Fibroblast of skin of abdomen (primary cell): ENCODE data around the gene CFAP299.
"Not testable (repeated sequence)": the region's sequence is repeated elsewhere in the genome, so short reads cannot be mapped to it uniquely, and the experiment has no call there.

Experiments used
- DNase-seq: peaks from one replicate; pipeline ENCODE4 v3.0.0-alpha.2; 2013

CFAP299 gene

DNA sequence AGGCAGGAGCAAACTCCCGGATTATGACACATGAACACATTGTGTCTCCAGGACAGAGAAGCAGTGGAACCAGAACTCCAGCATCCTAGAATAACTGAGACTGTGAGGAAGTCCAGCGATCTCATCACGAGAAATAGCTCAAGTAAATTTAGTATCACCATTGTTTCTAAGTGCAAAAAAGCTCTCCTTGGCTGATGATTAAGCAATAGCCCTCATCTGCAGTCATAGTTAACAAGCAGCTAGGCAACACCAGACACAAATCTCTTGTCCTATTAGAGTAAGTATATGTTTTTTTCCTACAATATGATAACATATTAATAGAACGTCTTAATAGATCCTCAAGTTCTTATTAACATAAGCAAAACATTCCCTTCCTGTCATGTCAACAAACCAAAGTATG, 2.4 kb upstream of the CFAP299 start:
- no peak for DNase-seq

- no peak for DNase-seq
These were observed 962 bp upstream of the CFAP299 start for GRCh38 chr4:80334568-80334967.

DNA sequence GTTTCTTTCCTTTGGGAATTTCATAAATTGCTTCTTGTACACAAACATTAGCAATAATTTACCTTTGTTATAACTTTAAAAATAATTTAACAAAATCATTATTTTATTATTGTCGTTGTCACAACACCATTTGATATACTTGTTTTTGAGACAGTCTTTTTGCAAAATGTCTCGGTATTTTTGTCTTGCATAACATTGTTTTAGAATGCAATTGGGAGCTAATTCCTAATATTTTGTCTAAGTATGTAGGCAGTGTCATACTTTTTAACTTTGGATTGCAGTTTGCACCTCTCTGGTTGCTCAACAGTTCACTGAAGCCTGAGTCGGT, 340 bp upstream of the CFAP299 start:
- DNase-seq = no peak

DNA sequence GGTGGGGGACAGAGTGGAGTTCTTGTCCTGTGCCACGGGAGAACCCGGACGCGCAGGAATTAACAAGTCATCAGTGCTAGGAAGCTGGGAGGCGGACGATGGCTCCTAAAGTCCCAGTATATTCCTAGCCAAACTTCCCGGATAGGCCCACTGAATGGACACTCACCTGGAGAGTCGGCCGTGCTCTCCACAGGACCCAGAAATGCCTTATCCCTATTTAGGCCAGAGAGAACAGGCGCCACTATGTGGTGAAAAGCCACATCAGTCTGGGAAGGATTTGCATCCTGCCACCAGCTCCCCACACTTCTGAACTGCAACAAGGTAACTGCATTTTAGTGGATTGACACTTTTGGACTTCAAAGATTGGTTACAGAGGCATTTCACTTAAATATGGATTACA, 1.1 kb downstream of the CFAP299 start:
- peak; percentile 34 for DNase-seq

- DNase-seq = peak; percentile 27
These were observed 4.5 kb downstream of the CFAP299 start for GRCh38 chr4:80340036-80340435.

- DNase-seq = not testable (repeated sequence)
These were observed 7.2 kb downstream of the CFAP299 start for GRCh38 chr4:80342684-80343083.

GRCh38 chr4:80343887-80344286, 8.4 kb downstream of the CFAP299 start:
- no peak for DNase-seq

- no peak for DNase-seq
These were observed 24.6 kb downstream of the CFAP299 start for GRCh38 chr4:80360084-80360483.

GRCh38 chr4:80360900-80361299, 25.4 kb downstream of the CFAP299 start:
- peak; percentile 30 for DNase-seq

- DNase-seq = peak; percentile 24
These were observed 25.9 kb downstream of the CFAP299 start for GRCh38 chr4:80361329-80361900.

GRCh38 chr4:80362578-80363181, 27.1 kb downstream of the CFAP299 start:
- DNase-seq = peak; percentile 41

- DNase-seq = peak; percentile 70
These were observed 30.4 kb downstream of the CFAP299 start for GRCh38 chr4:80365928-80366327.

DNA sequence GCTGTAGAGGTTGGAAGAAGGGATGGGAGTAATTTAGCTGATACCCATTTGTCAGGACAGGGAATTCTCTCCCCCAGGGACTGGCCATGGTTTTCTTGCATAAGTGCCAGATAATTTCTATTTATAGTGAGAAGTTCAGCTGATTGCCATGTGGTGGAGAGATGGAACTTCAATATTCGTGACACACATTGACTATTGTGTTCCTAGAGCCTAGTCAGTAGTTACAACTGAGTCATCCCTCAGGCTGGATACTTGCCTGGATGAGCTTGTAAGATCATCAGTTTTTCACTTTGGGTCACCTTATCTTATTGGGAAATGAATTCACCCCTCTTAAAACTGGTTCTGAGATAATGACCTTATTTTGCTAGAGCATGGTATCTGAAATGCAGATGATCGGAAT, 32.2 kb downstream of the CFAP299 start:
- peak; percentile 8 for DNase-seq

DNA sequence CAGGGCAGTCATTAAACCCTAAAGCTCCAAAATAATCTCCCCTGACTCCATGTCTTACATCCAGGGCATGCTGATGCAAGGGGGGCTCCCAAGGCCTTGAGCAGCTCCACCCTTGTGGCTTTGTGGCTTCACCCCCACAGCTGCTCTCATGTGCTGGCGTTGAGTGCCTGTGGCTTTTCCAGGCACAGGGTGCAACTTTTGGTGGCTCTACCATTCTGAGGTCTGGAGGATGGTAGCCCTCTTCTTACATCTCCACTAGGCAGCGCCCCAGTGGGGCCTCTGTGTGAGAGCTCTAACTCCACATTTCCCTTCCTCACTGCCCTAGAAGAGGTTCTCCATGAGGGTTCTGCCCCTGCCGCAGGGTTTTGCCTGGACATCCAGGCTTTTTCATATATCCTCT, 35.1 kb downstream of the CFAP299 start:
- no peak for DNase-seq

DNA sequence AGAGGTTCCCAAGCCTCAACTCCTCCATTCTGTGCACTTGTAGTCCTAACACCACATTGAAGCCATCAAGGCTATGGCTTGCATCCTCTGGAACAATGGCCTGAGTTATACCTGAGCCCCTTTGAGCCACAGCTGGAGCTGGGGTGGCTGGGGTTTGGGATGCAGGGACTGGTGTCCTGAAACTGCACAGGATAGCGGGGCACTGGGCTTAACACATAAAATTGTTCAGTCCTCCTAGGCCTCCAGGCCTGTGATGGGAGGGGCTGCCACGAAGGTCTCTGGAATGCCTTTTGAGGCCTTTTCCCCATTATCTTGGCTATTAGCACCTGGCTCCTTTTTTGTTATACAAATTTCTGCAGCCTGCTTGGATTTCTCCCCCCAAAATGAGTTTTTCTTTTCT, 35.5 kb downstream of the CFAP299 start:
- no peak for DNase-seq

- no peak for DNase-seq
These were observed 38.6 kb downstream of the CFAP299 start for GRCh38 chr4:80374180-80374579.

GRCh38 chr4:80382090-80382832, 46.7 kb downstream of the CFAP299 start:
- DNase-seq = no peak

DNA sequence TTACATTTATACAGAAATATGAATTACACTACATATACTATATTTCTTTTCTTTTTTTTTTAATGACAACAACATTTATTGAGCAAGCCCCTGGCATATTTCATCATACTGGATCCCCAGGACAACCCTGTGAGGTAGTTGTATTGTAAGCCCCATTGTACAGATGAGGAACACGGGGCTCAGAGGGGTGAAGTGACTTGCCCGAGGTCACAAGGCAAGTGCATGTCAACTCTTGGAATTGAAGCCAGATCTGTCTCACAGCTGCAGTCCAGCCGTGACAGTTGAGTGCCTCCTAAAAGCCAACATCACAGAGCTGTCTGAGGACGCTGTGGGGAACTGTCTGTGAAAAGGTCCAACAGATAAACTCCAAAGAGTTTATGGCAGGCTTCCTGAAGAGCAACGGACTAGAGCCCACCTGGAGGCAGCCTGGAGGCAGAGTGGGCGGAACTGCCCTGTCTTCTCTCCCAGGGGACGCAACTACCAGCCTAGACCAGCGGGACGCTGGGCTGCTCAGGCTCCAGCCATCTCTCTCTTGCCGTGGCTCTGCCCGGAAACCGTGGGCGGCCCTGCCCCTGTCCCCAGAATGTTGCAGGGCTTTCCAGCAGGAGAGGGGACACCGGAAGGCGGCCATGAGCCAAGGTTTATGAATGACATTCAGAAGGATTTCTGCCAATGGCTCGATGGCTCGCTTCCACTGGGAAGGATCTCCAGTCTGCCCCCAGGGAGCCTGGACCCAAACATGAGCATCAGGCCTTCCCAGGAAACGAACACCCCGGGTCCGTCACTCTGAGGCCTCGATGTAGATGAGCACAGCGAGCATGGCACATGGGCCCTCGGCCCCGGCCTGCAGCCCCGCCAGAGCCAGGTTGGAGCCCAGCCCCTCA, 50.1 kb downstream of the CFAP299 start:
- no peak for DNase-seq

DNA sequence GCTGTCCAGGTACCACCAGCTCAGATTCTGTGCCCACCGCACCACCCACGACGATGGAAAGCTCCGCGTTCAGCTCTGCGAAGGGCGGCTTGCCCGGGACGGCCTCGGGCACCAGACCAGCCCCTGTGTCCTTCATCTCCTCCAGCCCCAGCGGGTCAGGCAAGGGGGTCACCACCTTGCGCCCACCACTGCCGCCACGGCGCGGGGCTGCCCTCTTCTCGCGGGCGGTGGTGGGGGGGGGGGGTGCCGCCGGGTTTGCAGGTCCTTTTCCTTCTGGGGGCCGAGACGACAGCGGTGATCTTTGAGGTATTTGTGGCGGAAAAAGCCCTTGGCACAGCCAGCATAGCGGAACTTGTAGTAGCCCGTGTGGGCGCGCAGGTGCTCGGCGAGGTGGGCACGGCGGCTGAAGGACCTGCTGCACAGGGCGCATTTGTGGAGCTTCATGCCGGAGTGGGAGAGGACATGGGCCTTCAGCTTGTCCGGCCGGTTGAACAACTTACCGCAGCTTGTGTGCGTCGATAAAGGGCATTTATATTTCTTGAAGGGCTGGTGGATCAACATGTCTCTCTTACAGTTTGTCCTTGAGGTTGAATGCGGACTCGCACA, 50.9 kb downstream of the CFAP299 start:
- no peak for DNase-seq

DNA sequence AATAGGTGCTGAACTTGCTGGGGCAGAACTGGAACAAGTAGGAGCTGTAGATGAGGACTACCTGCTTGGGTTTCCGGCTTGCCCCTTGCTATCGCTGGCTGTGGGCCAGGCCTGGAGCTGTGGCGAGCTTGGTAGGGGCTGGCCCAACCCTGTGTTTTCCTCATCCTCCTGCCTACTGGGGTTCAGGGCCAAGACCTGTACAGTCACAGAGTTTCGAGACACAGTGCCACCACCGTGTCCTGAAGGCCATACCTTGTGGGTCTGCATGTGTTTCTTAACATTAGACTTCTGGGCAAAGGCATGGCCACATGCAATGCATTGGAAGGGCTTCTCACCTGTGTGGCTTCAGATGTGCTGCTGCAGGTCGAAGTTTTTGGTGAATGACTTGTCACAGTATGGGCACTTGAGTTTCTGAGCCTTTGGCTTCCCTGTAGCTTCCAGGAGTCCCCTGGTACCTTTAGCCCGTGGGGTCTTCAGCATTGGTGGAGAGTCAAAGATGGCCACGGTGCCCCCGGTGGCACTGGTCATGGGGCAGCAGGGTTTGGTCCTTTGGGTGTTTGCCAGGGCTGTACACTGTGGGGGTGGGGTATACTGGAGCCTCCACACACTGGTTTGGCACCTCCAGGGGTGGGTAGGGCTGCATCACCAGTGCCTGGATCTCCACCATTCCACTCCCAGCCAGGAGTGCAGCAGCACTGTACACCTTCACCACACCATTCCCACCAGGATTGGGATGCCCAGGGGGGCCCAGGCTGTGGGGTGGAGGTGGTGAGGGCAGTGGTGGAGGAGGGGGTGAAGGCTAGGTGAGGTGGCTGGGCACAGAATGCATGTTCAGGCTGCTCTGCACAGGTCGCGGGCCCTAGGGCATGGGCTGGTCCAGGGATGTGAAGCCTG, 52.1 kb downstream of the CFAP299 start:
- DNase-seq = no peak

- DNase-seq = no peak
These were observed 52.7 kb downstream of the CFAP299 start for GRCh38 chr4:80388284-80388607.

DNA sequence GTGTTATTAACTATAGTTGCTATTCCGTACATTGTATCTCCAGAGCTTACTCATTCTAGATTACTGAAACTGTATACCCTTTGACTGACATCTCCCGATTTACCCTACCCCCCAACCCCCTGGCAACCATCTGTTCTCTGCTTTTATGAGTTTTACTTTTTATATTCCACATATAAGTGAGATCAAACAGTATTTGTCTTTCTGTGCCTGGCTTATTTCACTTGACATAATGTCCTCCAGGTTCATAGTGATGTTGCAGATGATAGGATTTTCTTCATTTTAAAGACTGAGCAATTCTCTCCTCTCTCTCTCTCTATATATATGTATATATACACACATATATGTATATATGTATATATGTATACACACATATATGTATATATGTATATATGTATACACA, 54.6 kb downstream of the CFAP299 start:
- DNase-seq = no peak
